ENCODE results near the gene ZNF804A.

Gene ZNF804A

GRCh38 chr2:184824597-184824996 is 226.3 kb downstream of the ZNF804A start:
- no peak overlapping the region for H3K4me3 ChIP-seq (ENCODE audit: low read depth, low read length)
- ChIA-PET POLR2A (no interaction called here), CTCF (no interaction called here)
- no peak for DNase-seq (ENCODE audit: low read depth, low spot score)
- TF ChIP-seq, protein P1, sequence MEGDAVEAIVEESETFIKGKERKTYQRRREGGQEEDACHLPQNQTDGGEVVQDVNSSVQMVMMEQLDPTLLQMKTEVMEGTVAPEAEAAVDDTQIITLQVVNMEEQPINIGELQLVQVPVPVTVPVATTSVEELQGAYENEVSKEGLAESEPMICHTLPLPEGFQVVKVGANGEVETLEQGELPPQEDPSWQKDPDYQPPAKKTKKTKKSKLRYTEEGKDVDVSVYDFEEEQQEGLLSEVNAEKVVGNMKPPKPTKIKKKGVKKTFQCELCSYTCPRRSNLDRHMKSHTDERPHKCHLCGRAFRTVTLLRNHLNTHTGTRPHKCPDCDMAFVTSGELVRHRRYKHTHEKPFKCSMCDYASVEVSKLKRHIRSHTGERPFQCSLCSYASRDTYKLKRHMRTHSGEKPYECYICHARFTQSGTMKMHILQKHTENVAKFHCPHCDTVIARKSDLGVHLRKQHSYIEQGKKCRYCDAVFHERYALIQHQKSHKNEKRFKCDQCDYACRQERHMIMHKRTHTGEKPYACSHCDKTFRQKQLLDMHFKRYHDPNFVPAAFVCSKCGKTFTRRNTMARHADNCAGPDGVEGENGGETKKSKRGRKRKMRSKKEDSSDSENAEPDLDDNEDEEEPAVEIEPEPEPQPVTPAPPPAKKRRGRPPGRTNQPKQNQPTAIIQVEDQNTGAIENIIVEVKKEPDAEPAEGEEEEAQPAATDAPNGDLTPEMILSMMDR (IDR thresholded peaks at IDR 0.05; ENCODE audit: insufficient read depth, low read length, missing control alignments): no peak

- DNase-seq (ENCODE audit: low read depth, low spot score): no peak
- no peak overlapping the region for H3K4me3 ChIP-seq (ENCODE audit: low read depth, low read length)
- ChIA-PET CTCF (no interaction called here), POLR2A (no interaction called here)
- TF ChIP-seq, protein P1 (IDR thresholded peaks at IDR 0.05; ENCODE audit: insufficient read depth, low read length, missing control alignments): no peak
Observed at GRCh38 chr2:184830531-184830930, 232.2 kb downstream of the ZNF804A start.

GRCh38 chr2:184834699-184835397 is 236.5 kb downstream of the ZNF804A start:
- CTCF ChIA-PET: no interaction called here
- no peak overlapping the region for H3K4me3 ChIP-seq (ENCODE audit: low read depth, low read length)
- TF ChIP-seq, protein P1 (IDR thresholded peaks at IDR 0.05; ENCODE audit: insufficient read depth, low read length, missing control alignments): no peak
- POLR2A ChIA-PET: no interaction called here
- DNase-seq (ENCODE audit: low read depth, low spot score): no peak

DNA sequence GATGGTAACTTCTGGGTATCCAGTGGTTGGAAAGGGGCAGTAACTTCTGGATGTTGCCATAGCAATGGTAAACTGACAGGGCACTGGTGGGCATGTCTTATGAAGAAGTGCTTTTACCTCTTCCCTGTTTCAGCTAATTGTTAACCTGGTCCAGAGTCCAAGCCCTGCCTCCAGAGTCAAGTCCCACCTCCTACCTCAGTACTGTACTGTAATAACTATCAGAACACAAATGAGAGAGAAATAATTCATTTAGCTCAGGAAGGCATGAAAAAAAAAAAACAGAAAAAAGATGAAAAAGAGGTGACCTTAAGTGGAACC is 237.0 kb downstream of the ZNF804A start:
- POLR2A ChIA-PET: no interaction called here
- CTCF ChIA-PET: no interaction called here

GRCh38 chr2:184847331-184847730 is 249.0 kb downstream of the ZNF804A start:
- TF ChIP-seq, protein P1 (IDR thresholded peaks at IDR 0.05; ENCODE audit: insufficient read depth, low read length, missing control alignments): no peak
- no peak overlapping the region for H3K4me3 ChIP-seq (ENCODE audit: low read depth, low read length)
- DNase-seq (ENCODE audit: low read depth, low spot score): no peak
- CTCF ChIA-PET: no interaction called here
- POLR2A ChIA-PET: no interaction called here

More for the DNA sequence above, 237.0 kb downstream of the ZNF804A start:
- DNase-seq (ENCODE audit: low read depth, low spot score): no peak
- no peak overlapping the region for H3K4me3 ChIP-seq (ENCODE audit: low read depth, low read length)
- TF ChIP-seq, protein P1 (IDR thresholded peaks at IDR 0.05; ENCODE audit: insufficient read depth, low read length, missing control alignments): no peak

DNA sequence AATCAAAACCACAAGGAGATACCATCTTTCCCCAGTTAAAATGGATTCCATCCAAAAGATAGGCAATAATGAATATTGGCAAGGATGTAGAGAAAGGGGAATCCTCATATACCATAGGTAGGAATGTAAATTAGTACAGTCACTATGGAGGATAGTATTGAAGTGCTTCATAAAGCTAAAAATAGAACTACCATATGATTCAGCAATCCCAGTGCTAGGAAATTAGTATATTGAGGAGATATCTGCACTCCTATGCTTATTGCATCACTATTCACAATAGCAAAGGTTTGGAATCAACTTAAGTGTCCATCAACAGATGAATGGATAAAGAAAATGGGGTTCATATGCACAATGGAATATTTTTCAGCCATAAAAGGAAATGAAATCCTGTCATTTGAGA is 251.2 kb downstream of the ZNF804A start:
- no peak for DNase-seq (ENCODE audit: low read depth, low spot score)
- CTCF ChIA-PET: no interaction called here
- POLR2A ChIA-PET: no interaction called here
- TF ChIP-seq, protein P1 (IDR thresholded peaks at IDR 0.05; ENCODE audit: insufficient read depth, low read length, missing control alignments): no peak
- no peak overlapping the region for H3K4me3 ChIP-seq (ENCODE audit: low read depth, low read length)

Measured in AG04449 (cell line).